Suprapubic skin (tissue), 4 donors: ENCODE data around the gene ANKRD6.

Source experiments
- CTCF ChIP-seq, 2 donors: fragments of 200-600 bp in 1 of 2; fragments of 450-650 bp in 1 of 2; sonication (generic) in 1 of 2; IDR thresholded peaks; one replicate each; pipeline ENCODE4 v1.5.1; 2016 to 2019; ENCODE audit warnings: antibody characterized with exemption in 2 of 2, mild to moderate bottlenecking in 1 of 2, moderate library complexity in 1 of 2
- EP300 ChIP-seq: sonication (generic); formaldehyde crosslinking; IDR thresholded peaks from one replicate; pipeline ENCODE4 v1.6.1; 2017; ENCODE audit warnings: antibody characterized with exemption
- POLR2A ChIP-seq, 2 donors: fragments of 450-650 bp; IDR thresholded peaks; one replicate each; pipeline ENCODE4 v1.6.1; 2017; ENCODE audit warnings: antibody characterized with exemption in 2 of 2, mild to moderate bottlenecking in 2 of 2, moderate library complexity in 2 of 2
- POLR2AphosphoS5 ChIP-seq, 3 donors: sonication (generic); formaldehyde crosslinking; IDR thresholded peaks; one replicate each; pipeline ENCODE4 v1.6.1; 2017; ENCODE audit warnings: antibody characterized with exemption in 3 of 3

GRCh38 chr6:89555806-89556205, 122.9 kb downstream of the ANKRD6 start:
- TF ChIP-seq POLR2AphosphoS5 (IDR thresholded peaks at IDR 0.05), result no peak
- no peak for TF ChIP-seq CTCF (IDR thresholded peaks at IDR 0.05)
- TF ChIP-seq POLR2A (IDR thresholded peaks at IDR 0.05), result no peak
- TF ChIP-seq EP300, result no peak
